Cardiac fibroblast (primary cell): ENCODE data around the gene RARA.

ENCODE experiments used
- DNase-seq, 2 donors: peaks; one replicate each; pipeline versions ENCODE4 v3.0.0 to v3.0.0-alpha.2; 2010; ENCODE audit warnings: low read depth in 2 of 2
- H3K4me3 ChIP-seq, 2 donors: replicated peaks in 1 of 2; 1 replicate in 1 of 2; 2 replicates in 1 of 2; pipeline ENCODE4 v1.5.1; 2011; ENCODE audit warnings: low read depth in 2 of 2, low read length in 2 of 2, mild to moderate bottlenecking in 2 of 2, moderate library complexity in 1 of 2
- TF ChIP-seq, protein P1 (sequence below): IDR thresholded peaks from one replicate; pipeline ENCODE4 v1.5.1; 2011; ENCODE audit warnings: low read depth, mild to moderate bottlenecking, low read length, inconsistent platforms

Gene RARA

GRCh38 chr17:40327735-40328385 lies 18.9 kb downstream of the RARA start:
- DNase-seq = peak in 1 of 2 donors; percentile 59
- H3K4me3 ChIP-seq = no peak overlapping the region
- TF ChIP-seq, protein P1, sequence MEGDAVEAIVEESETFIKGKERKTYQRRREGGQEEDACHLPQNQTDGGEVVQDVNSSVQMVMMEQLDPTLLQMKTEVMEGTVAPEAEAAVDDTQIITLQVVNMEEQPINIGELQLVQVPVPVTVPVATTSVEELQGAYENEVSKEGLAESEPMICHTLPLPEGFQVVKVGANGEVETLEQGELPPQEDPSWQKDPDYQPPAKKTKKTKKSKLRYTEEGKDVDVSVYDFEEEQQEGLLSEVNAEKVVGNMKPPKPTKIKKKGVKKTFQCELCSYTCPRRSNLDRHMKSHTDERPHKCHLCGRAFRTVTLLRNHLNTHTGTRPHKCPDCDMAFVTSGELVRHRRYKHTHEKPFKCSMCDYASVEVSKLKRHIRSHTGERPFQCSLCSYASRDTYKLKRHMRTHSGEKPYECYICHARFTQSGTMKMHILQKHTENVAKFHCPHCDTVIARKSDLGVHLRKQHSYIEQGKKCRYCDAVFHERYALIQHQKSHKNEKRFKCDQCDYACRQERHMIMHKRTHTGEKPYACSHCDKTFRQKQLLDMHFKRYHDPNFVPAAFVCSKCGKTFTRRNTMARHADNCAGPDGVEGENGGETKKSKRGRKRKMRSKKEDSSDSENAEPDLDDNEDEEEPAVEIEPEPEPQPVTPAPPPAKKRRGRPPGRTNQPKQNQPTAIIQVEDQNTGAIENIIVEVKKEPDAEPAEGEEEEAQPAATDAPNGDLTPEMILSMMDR = no peak

- no peak for DNase-seq
- no peak overlapping the region for H3K4me3 ChIP-seq
- TF ChIP-seq, protein P1 = no peak
These were observed 19.4 kb downstream of the RARA start for GRCh38 chr17:40328386-40328766.

- no peak for DNase-seq
- TF ChIP-seq, protein P1 = no peak
- no peak overlapping the region for H3K4me3 ChIP-seq
These were observed 21.1 kb downstream of the RARA start for GRCh38 chr17:40329839-40330794.

DNA sequence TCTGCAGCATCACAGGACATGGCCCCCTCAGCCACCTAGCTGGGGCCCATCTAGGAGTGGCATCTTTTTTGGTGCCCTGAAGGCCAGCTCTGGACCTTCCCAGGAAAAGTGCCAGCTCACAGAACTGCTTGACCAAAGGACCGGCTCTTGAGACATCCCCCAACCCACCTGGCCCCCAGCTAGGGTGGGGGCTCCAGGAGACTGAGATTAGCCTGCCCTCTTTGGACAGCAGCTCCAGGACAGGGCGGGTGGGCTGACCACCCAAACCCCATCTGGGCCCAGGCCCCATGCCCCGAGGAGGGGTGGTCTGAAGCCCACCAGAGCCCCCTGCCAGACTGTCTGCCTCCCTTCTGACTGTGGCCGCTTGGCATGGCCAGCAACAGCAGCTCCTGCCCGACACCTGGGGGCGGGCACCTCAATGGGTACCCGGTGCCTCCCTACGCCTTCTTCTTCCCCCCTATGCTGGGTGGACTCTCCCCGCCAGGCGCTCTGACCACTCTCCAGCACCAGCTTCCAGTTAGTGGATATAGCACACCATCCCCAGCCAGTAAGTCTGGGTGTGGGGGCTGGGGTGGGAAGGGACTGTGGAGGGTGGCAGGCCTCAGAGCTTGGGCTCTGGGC lies 22.0 kb downstream of the RARA start:
- TF ChIP-seq, protein P1 = no peak
- no peak for DNase-seq
- H3K4me3 ChIP-seq = no peak overlapping the region

- peak; percentile 77 to 97 for DNase-seq
- H3K4me3 ChIP-seq = peak overlapping the region in 1 of 2 donors; percentile 8
- TF ChIP-seq, protein P1 = no peak
These were observed 23.0 kb downstream of the RARA start for GRCh38 chr17:40331743-40332641.
